Kidney epithelial cell (primary cell): ENCODE measurements around the gene USP46. TPM values are rescaled to one million over a fixed set of nuclear protein-coding genes. Genes with fewer than 3 reads are reported as not detected.

Experiments used
- DNase-seq: peaks from one replicate; pipeline ENCODE4 v3.0.0-alpha.2; 2010; ENCODE audit warnings: low read depth
- H3K27me3 ChIP-seq: 2 replicates; pipeline ENCODE4 v1.6.0; 2011; ENCODE audit warnings: low read length; ENCODE audit not compliant: control insufficient read depth, insufficient read depth
- H3K36me3 ChIP-seq: 2 replicates; pipeline ENCODE4 v1.5.1; 2011; ENCODE audit warnings: low read length; ENCODE audit not compliant: control insufficient read depth, insufficient read depth
- H3K4me3 ChIP-seq: 2 replicates; pipeline ENCODE4 v1.5.1; 2011; ENCODE audit warnings: low read depth, mild to moderate bottlenecking, control low read depth, low read length
- total RNA-seq: library from RNA; depleted of rRNA; stranded (reverse); fragments of >200 nt; gene quantifications from 2 replicates; pipeline ENCODE4 v1.2.3, GENCODE V29; 2015
- TF ChIP-seq, protein P1 (sequence below): IDR thresholded peaks from 2 replicates; pipeline ENCODE4 v1.5.1; 2011; ENCODE audit warnings: mild to moderate bottlenecking, moderate library complexity, low read length, control low read depth, inconsistent platforms; ENCODE audit not compliant: insufficient read depth, poor library complexity, severe bottlenecking

The USP46 gene
- total RNA-seq, 1 donor from 2014 or later = 14.9 TPM

GRCh38 chr4:52552778-52553177 is 106.3 kb downstream of the USP46 start:
- H3K4me3 ChIP-seq = no peak overlapping the region
- H3K27me3 ChIP-seq = no peaks in the 10 kb centered on the region
- H3K36me3 ChIP-seq = no peaks in the 10 kb centered on the region
- TF ChIP-seq, protein P1, sequence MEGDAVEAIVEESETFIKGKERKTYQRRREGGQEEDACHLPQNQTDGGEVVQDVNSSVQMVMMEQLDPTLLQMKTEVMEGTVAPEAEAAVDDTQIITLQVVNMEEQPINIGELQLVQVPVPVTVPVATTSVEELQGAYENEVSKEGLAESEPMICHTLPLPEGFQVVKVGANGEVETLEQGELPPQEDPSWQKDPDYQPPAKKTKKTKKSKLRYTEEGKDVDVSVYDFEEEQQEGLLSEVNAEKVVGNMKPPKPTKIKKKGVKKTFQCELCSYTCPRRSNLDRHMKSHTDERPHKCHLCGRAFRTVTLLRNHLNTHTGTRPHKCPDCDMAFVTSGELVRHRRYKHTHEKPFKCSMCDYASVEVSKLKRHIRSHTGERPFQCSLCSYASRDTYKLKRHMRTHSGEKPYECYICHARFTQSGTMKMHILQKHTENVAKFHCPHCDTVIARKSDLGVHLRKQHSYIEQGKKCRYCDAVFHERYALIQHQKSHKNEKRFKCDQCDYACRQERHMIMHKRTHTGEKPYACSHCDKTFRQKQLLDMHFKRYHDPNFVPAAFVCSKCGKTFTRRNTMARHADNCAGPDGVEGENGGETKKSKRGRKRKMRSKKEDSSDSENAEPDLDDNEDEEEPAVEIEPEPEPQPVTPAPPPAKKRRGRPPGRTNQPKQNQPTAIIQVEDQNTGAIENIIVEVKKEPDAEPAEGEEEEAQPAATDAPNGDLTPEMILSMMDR = no peak
- no peak for DNase-seq

DNA sequence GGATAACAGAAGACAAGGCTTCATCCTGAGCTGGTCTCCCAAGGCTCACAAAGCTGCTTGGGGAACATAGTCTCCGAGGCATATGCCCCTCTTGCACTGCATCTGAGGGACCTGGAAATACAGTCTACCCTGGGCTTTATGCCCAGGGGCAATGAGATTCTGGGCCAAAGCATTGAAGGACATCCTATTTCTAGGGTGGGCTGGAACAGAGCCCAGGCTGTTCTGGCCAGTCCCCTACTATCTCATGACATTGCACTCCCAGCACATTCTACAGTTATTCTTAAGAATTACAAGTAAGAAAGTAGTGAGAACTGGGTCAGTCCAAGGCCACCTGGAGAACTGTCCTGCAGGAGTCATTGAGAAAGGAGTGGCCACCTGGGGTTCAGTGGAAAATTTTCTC is 107.6 kb downstream of the USP46 start:
- TF ChIP-seq, protein P1 = no peak
- Histone ChIP-seq H3K27me3 (no peaks in the 10 kb centered on the region), H3K4me3 (no peak overlapping the region), H3K36me3 (no peaks in the 10 kb centered on the region)
- no peak for DNase-seq

DNA sequence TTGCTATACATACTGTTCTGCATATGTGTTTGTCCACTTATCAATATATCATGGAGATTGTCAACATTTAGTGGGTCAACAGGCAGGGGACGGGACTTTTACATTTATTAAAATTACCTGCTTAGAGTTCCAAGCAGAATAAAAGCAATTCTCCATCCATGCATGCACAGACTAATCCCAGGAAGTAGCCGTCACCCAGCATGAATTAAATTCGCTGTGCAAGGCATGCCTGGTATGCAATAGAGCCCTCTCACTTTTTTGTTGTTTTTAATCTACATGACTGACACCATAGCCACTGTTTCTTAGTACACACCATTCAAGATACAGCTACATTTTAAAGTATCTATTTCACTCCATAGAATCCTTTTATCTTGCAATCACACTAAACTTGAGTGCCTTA is 108.9 kb downstream of the USP46 start:
- Histone ChIP-seq H3K4me3 (no peak overlapping the region), H3K36me3 (no peaks in the 10 kb centered on the region), H3K27me3 (no peaks in the 10 kb centered on the region)
- DNase-seq = no peak
- TF ChIP-seq, protein P1 = no peak

DNA sequence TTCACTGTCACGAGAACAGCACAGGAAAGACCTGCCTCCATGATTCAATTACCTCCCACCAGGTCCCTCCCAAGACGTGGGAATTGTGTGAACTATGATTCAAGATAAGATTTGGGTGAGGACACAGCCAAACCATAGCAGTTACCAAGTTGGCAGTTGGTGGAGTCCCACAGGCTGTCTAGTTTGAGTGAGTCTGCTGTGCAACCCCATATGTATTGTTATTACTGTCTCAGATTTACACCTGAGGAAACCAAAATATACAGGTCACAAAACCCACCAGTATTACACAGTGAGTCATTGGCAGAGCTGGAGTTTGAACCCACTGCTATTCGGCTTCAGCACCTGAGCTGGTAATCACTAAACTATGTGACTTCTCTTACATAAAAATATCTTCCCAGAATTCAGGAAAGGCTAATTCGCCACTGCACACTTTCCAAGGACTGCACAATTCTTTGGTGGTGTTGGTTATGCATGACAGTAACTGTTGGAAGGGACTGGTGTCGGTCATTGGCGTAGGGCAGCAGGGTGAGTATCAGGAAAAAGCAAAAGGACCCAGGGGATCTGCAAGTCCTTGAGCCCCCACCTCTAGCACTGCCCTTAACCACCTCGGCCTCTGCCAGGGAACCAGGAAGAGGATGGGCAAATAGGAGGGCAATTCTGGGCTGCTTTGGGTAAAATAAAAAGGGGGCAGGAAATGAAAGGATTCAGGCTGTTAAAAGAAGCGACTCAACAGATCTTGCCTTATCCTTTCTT is 110.1 kb downstream of the USP46 start:
- Histone ChIP-seq H3K4me3 (no peak overlapping the region), H3K36me3 (no peaks in the 10 kb centered on the region), H3K27me3 (no peaks in the 10 kb centered on the region)
- no peak for DNase-seq
- TF ChIP-seq, protein P1 = no peak

DNA sequence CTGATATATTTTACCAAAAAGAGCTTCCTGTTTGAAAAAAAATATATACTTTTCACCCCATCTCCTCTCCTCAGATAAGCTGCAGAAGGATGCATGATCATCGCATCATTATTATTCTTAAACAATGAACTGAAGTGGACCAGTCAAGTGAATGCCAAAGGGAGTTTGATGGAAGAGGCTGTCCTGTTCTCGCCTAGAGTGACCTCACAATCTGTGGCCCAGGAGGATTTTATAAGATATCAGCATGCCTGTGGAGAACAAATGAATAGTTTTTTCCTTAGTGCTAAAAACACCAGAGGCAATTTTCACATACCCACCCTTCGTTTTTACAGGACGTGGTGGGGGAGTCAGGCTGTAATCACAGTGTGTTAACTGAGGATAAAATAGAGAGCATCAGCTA is 112.7 kb downstream of the USP46 start:
- no peak for DNase-seq
- Histone ChIP-seq H3K27me3 (no peaks in the 10 kb centered on the region), H3K4me3 (no peak overlapping the region), H3K36me3 (no peaks in the 10 kb centered on the region)
- TF ChIP-seq, protein P1 = no peak
